AG04450 (cell line): ENCODE measurements around the gene ZNF627. TPM values are rescaled to one million over a fixed set of nuclear protein-coding genes. Genes with fewer than 3 reads are reported as not detected.

ENCODE experiments used
- CTCF ChIA-PET: fragments of 300-600, 350-600 bp; formaldehyde crosslinking; extraction: SDS; loops from one replicate; lab custom pipeline; 2022; ENCODE audit warnings: antibody characterized with exemption, inconsistent platforms; lab: Charles Lee
- POLR2A ChIA-PET: fragments of 350-600 bp; formaldehyde crosslinking; extraction: SDS; loops from one replicate; lab custom pipeline; 2021; ENCODE audit warnings: antibody characterized with exemption, inconsistent platforms; lab: Yijun Ruan, JAX
- DNase-seq: peaks from one replicate; pipeline ENCODE4 v3.0.0-alpha.2; 2011; ENCODE audit warnings: low read depth, low spot score
- H3K27ac ChIP-seq: one replicate; pipeline ENCODE4 v1.5.1; 2012; ENCODE audit warnings: low read depth, low read length, control low read depth
- H3K27me3 ChIP-seq: one replicate; pipeline ENCODE4 v1.6.0; 2012; ENCODE audit warnings: low read length; ENCODE audit not compliant: control insufficient read depth, insufficient read depth
- H3K4me3 ChIP-seq: 2 replicates; pipeline ENCODE4 v1.5.1; 2011; ENCODE audit warnings: mild to moderate bottlenecking, low read depth, low read length, control low read depth
- H3K9me3 ChIP-seq: 2 replicates; pipeline ENCODE4 v1.5.1; 2012; ENCODE audit warnings: low read length; ENCODE audit not compliant: control insufficient read depth, insufficient read depth
- polyA minus RNA-seq: library from RNA; depleted of rRNA, polyadenylated mRNA; stranded (reverse); fragments of >200 nt; gene quantifications from 2 replicates; pipeline ENCODE4 v1.2.3, GENCODE V29; 2011; rRNA and poly(A)+ RNA removed
- polyA plus RNA-seq: library from polyadenylated mRNA; depleted of rRNA; stranded (reverse); fragments of >200 nt; gene quantifications from 2 replicates; pipeline ENCODE4 v1.2.3, GENCODE V29; 2011; rRNA removed
- TF ChIP-seq, protein P1 (sequence below): IDR thresholded peaks from 2 replicates; pipeline ENCODE4 v1.5.1; 2011; ENCODE audit warnings: low read depth, low read length, control low read depth, inconsistent platforms

ZNF627 gene
- polyA plus RNA-seq (15.6 and 20.2 TPM in 2 replicates), polyA minus RNA-seq (13.0 and 23.2 TPM in 2 replicates)

GRCh38 chr19:11597202-11598102 lies at the start of gene ZNF627:
Gene ZNF627, plus strand, starts transcription at chr19:11597483. Its CDS starts 145 bp downstream, at chr19:11597628.
- Histone ChIP-seq H3K4me3 (peak within 1 kb of the TSS; percentile 87), H3K27ac (peak within 1 kb of the TSS; percentile 88), H3K27me3 (no peaks in the 10 kb centered on the region), H3K9me3 (no peaks in the 10 kb centered on the region; the same call in 1 of the 2 replicates)
- DNase-seq = peak; percentile 90
- CTCF ChIA-PET = interaction anchor here (0.6 to 1.4 kb wide), 4 partner anchors 9 to 172 kb away, joined by 3 to 5 read pairs (median 4); no protein-coding TSS in a partner anchor
- TF ChIP-seq, protein P1, sequence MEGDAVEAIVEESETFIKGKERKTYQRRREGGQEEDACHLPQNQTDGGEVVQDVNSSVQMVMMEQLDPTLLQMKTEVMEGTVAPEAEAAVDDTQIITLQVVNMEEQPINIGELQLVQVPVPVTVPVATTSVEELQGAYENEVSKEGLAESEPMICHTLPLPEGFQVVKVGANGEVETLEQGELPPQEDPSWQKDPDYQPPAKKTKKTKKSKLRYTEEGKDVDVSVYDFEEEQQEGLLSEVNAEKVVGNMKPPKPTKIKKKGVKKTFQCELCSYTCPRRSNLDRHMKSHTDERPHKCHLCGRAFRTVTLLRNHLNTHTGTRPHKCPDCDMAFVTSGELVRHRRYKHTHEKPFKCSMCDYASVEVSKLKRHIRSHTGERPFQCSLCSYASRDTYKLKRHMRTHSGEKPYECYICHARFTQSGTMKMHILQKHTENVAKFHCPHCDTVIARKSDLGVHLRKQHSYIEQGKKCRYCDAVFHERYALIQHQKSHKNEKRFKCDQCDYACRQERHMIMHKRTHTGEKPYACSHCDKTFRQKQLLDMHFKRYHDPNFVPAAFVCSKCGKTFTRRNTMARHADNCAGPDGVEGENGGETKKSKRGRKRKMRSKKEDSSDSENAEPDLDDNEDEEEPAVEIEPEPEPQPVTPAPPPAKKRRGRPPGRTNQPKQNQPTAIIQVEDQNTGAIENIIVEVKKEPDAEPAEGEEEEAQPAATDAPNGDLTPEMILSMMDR = 0 out of 2 replicates have a peak, but pooled peaks have one; percentile 11
- POLR2A ChIA-PET = interaction anchor here (0.7 kb wide), 4 partner anchors 46 to 666 kb away, joined by 4 to 16 read pairs (median 8); no protein-coding TSS in a partner anchor

- CTCF ChIA-PET = no interaction called here
- TF ChIP-seq, protein P1 = no peak
- Histone ChIP-seq H3K4me3 (no peak overlapping the region), H3K27ac (no peak overlapping the region), H3K9me3 (no peaks in the 10 kb centered on the region), H3K27me3 (no peaks in the 10 kb centered on the region)
- POLR2A ChIA-PET = interaction anchor here (0.6 kb wide), 1 partner anchor 19 kb away, joined by 4 read pairs; the partner anchor contains the start of gene ECSIT
- DNase-seq = no peak
These were observed 49.2 kb upstream of the ZNF627 start for GRCh38 chr19:11547929-11548700.

GRCh38 chr19:11549386-11549953 lies 47.8 kb upstream of the ZNF627 start:
- no peak for DNase-seq
- Histone ChIP-seq H3K27ac (no peak overlapping the region), H3K9me3 (no peaks in the 10 kb centered on the region), H3K4me3 (no peak overlapping the region), H3K27me3 (no peaks in the 10 kb centered on the region)
- POLR2A ChIA-PET = no interaction called here
- TF ChIP-seq, protein P1 = no peak
- CTCF ChIA-PET = no interaction called here

DNA sequence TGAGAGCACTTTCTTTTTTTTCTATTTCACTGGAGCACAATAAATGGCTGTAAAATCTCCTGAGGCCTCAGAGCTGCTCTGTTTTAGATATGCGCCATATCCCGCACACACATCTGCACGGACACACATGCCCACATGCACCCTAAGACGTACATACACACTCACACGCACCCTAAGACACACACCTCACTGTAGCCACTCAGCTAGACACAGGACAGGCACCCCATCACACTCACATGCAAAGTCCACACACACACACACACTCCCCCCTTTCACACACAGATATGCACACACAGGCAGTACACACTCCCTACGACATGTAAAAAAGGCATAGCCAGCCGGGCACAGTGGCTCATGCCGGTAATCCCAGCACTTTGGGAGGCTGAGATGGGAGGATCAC lies 47.0 kb upstream of the ZNF627 start:
- ChIA-PET CTCF (no interaction called here), POLR2A (no interaction called here)
- TF ChIP-seq, protein P1 = no peak
- H3K27me3 ChIP-seq = no peaks in the 10 kb centered on the region
- H3K4me3 ChIP-seq = no peak overlapping the region
- no peak for DNase-seq
- no peaks in the 10 kb centered on the region for H3K9me3 ChIP-seq
- no peak overlapping the region for H3K27ac ChIP-seq
